NT2/D1 (cell line): ENCODE data around the gene SAE1.

Experiments
- DNase-seq: peaks from one replicate; pipeline ENCODE4 v3.0.0-alpha.2; 2011; ENCODE audit warnings: low read depth, low spot score
- H3K27me3 ChIP-seq: 2 replicates; pipeline ENCODE4 v1.6.0; 2011; ENCODE audit warnings: mild to moderate bottlenecking; ENCODE audit not compliant: insufficient read length, insufficient read depth
- H3K36me3 ChIP-seq: 2 replicates; pipeline ENCODE4 v1.6.1; 2011; ENCODE audit warnings: mild to moderate bottlenecking, low read length, mixed read lengths; ENCODE audit not compliant: insufficient read depth, insufficient read length
- H3K4me1 ChIP-seq: 2 replicates; pipeline ENCODE4 v1.5.1; 2011; ENCODE audit not compliant: insufficient read depth, insufficient read length
- H3K4me3 ChIP-seq: 2 replicates; pipeline ENCODE4 v1.5.1; 2011; ENCODE audit warnings: low read depth; ENCODE audit not compliant: insufficient read length
- H3K9ac ChIP-seq: 2 replicates; pipeline ENCODE4 v1.6.0; 2011; ENCODE audit warnings: low read depth; ENCODE audit not compliant: insufficient read length
- H3K9me3 ChIP-seq: 2 replicates; pipeline ENCODE4 v1.5.1; 2011; ENCODE audit warnings: mild to moderate bottlenecking, low read length; ENCODE audit not compliant: insufficient read depth
- SUZ12 ChIP-seq: IDR thresholded peaks from 2 replicates; pipeline ENCODE4 v1.6.1; 2011; ENCODE audit not compliant: insufficient read length, insufficient read depth; ENCODE audit errors: extremely low read depth
- YY1 ChIP-seq: IDR thresholded peaks from 2 replicates; pipeline ENCODE4 v1.6.1; 2011; ENCODE audit not compliant: insufficient read length, insufficient read depth
- ZNF274 ChIP-seq: IDR thresholded peaks from 2 replicates; pipeline ENCODE4 v1.6.1; 2011; ENCODE audit warnings: mild to moderate bottlenecking, low read depth, low read length

Gene SAE1

GRCh38 chr19:47130589-47131227, at the start of gene SAE1:
TSS of gene SAE1 (plus strand) at chr19:47130835. CDS start at chr19:47130931, 96 bp downstream.
- H3K4me1 ChIP-seq, result peaks cover 5% of the 10 kb centered on the region
- H3K36me3 ChIP-seq, result peaks cover 21% of the 10 kb centered on the region
- DNase-seq, result peak; percentile 96
- H3K9me3 ChIP-seq, result peaks cover 3% of the 10 kb centered on the region; the same call in 1 of the 2 replicates
- no peaks in the 10 kb centered on the region for H3K27me3 ChIP-seq
- peak within 1 kb of the TSS; percentile 96 for H3K9ac ChIP-seq
- TF ChIP-seq SUZ12 (no peak), YY1 (no peak), ZNF274 (no peak)
- peak within 1 kb of the TSS; percentile 98 for H3K4me3 ChIP-seq

GRCh38 chr19:47081095-47081494, 49.5 kb upstream of the SAE1 start:
- Histone ChIP-seq H3K4me1 (no peaks in the 10 kb centered on the region), H3K9ac (no peak overlapping the region), H3K9me3 (no peaks in the 10 kb centered on the region), H3K27me3 (no peaks in the 10 kb centered on the region), H3K36me3 (peaks cover 83% of the 10 kb centered on the region), H3K4me3 (no peak overlapping the region)
- TF ChIP-seq SUZ12, result no peak
- TF ChIP-seq ZNF274, result no peak
- TF ChIP-seq YY1, result no peak
- DNase-seq, result no peak

GRCh38 chr19:47082493-47082892, 48.1 kb upstream of the SAE1 start:
- TF ChIP-seq SUZ12, result no peak
- TF ChIP-seq ZNF274, result no peak
- no peak for TF ChIP-seq YY1
- Histone ChIP-seq H3K4me3 (no peak overlapping the region), H3K36me3 (peaks cover 88% of the 10 kb centered on the region), H3K9me3 (no peaks in the 10 kb centered on the region), H3K4me1 (no peaks in the 10 kb centered on the region), H3K9ac (no peak overlapping the region), H3K27me3 (no peaks in the 10 kb centered on the region)
- no peak for DNase-seq

GRCh38 chr19:47084879-47085439, 45.7 kb upstream of the SAE1 start:
- H3K9ac ChIP-seq, result no peak overlapping the region
- no peaks in the 10 kb centered on the region for H3K27me3 ChIP-seq
- H3K4me3 ChIP-seq, result no peak overlapping the region
- no peaks in the 10 kb centered on the region for H3K9me3 ChIP-seq
- H3K36me3 ChIP-seq, result peaks cover 84% of the 10 kb centered on the region
- no peak for DNase-seq
- TF ChIP-seq SUZ12 (no peak), YY1 (no peak), ZNF274 (no peak)
- no peaks in the 10 kb centered on the region for H3K4me1 ChIP-seq

GRCh38 chr19:47086280-47086679, 44.4 kb upstream of the SAE1 start:
- Histone ChIP-seq H3K4me3 (no peak overlapping the region), H3K36me3 (peaks cover 83% of the 10 kb centered on the region), H3K27me3 (no peaks in the 10 kb centered on the region), H3K9me3 (no peaks in the 10 kb centered on the region), H3K9ac (no peak overlapping the region), H3K4me1 (no peaks in the 10 kb centered on the region)
- DNase-seq, result no peak
- TF ChIP-seq YY1, result no peak
- TF ChIP-seq ZNF274, result no peak
- no peak for TF ChIP-seq SUZ12

- TF ChIP-seq YY1, result no peak
- no peak for TF ChIP-seq SUZ12
- no peak for TF ChIP-seq ZNF274
- no peak for DNase-seq
- Histone ChIP-seq H3K4me3 (no peak overlapping the region), H3K9me3 (no peaks in the 10 kb centered on the region), H3K36me3 (peaks cover 76% of the 10 kb centered on the region), H3K4me1 (peaks cover 5% of the 10 kb centered on the region), H3K27me3 (no peaks in the 10 kb centered on the region), H3K9ac (no peak overlapping the region)
Measured at GRCh38 chr19:47089767-47090350, 40.8 kb upstream of the SAE1 start.

- Histone ChIP-seq H3K9ac (no peak overlapping the region), H3K36me3 (peaks cover 71% of the 10 kb centered on the region), H3K4me1 (peaks cover 17% of the 10 kb centered on the region)
Measured at GRCh38 chr19:47093254-47093653, 37.4 kb upstream of the SAE1 start.

More at GRCh38 chr19:47093254-47093653, 37.4 kb upstream of the SAE1 start:
- H3K4me3 ChIP-seq, result no peak overlapping the region
- TF ChIP-seq SUZ12 (no peak), ZNF274 (no peak), YY1 (no peak)
- DNase-seq, result no peak
- H3K9me3 ChIP-seq, result no peaks in the 10 kb centered on the region
- H3K27me3 ChIP-seq, result no peaks in the 10 kb centered on the region
